IPS-NIHi7 (cell line): ENCODE results near the gene MTF2.

ENCODE experiments used
- DNase-seq: peaks from one replicate; pipeline ENCODE4 v3.0.0; 2012; ENCODE audit warnings: mixed read lengths; ENCODE audit errors: extremely low spot score

The MTF2 gene

GRCh38 chr1:93186667-93187066 lies 107.6 kb downstream of the MTF2 start:
- no peak for DNase-seq
